GM11168 (cell line): Measurements from ENCODE around the gene OR8S1.
"Not testable (repeated sequence)": the region's sequence is repeated elsewhere in the genome, so short reads cannot be mapped to it uniquely, and the experiment has no call there.

Source experiments
- in situ Hi-C: fragments of 300-500 bp; cut with MboI; formaldehyde crosslinking; loops from one replicate; pipeline ENCODE4 v1.12.0; 2022; ENCODE audit warnings: low sequenced_read_pairs; ENCODE audit not compliant: unreplicated experiment

The OR8S1 gene

GRCh38 chr12:48525332-48525731 is at the start of gene OR8S1:
OR8S1 (plus strand) TSS chr12:48525632; CDS start chr12:48525632, 0 bp downstream.
- in situ Hi-C loops: no loop called here

- in situ Hi-C loops: no loop called here
These were observed 43.2 kb upstream of the OR8S1 start, which contains the start of gene C12orf54 for GRCh38 chr12:48482198-48482597. C12orf54 (plus strand) TSS chr12:48482498; CDS start chr12:48483297, 799 bp downstream.

GRCh38 chr12:48482930-48483329 is 42.5 kb upstream of the OR8S1 start:
- in situ Hi-C loops: no loop called here

- in situ Hi-C loops: no loop called here
These were observed 39.2 kb upstream of the OR8S1 start for GRCh38 chr12:48486261-48486660.

- in situ Hi-C loops: no loop called here
These were observed 38.8 kb upstream of the OR8S1 start for GRCh38 chr12:48486679-48487078.

GRCh38 chr12:48489012-48489411 is 36.4 kb upstream of the OR8S1 start:
- in situ Hi-C loops: no loop called here

- in situ Hi-C loops: not testable (repeated sequence)
These were observed 36.0 kb upstream of the OR8S1 start for GRCh38 chr12:48489456-48489855.

- in situ Hi-C loops: not testable (repeated sequence)
These were observed 25.2 kb upstream of the OR8S1 start for GRCh38 chr12:48500281-48500680.

GRCh38 chr12:48506836-48507235 is 18.6 kb upstream of the OR8S1 start:
- in situ Hi-C loops: not testable (repeated sequence)

GRCh38 chr12:48508987-48509386 is 16.4 kb upstream of the OR8S1 start:
- in situ Hi-C loops: no loop called here

GRCh38 chr12:48510111-48510510 is 15.3 kb upstream of the OR8S1 start:
- in situ Hi-C loops: no loop called here

- in situ Hi-C loops: no loop called here
These were observed 12.6 kb upstream of the OR8S1 start for GRCh38 chr12:48512855-48513254.

- in situ Hi-C loops: no loop called here
These were observed 10.7 kb upstream of the OR8S1 start for GRCh38 chr12:48514728-48515127.

- in situ Hi-C loops: not testable (repeated sequence)
These were observed 5.1 kb upstream of the OR8S1 start for GRCh38 chr12:48520381-48520780.

- in situ Hi-C loops: no loop called here
These were observed 2.6 kb downstream of the OR8S1 start for GRCh38 chr12:48527891-48528670.

GRCh38 chr12:48532601-48533000 is 7.2 kb downstream of the OR8S1 start:
- in situ Hi-C loops: no loop called here

- in situ Hi-C loops: no loop called here
These were observed 11.2 kb downstream of the OR8S1 start for GRCh38 chr12:48536602-48537001.

- in situ Hi-C loops: no loop called here
These were observed 17.0 kb downstream of the OR8S1 start for GRCh38 chr12:48542300-48542928.

- in situ Hi-C loops: no loop called here
These were observed 20.5 kb downstream of the OR8S1 start for GRCh38 chr12:48545833-48546469.

- in situ Hi-C loops: not testable (repeated sequence)
These were observed 21.6 kb downstream of the OR8S1 start for GRCh38 chr12:48547012-48547411.

GRCh38 chr12:48551636-48552035 is 26.2 kb downstream of the OR8S1 start:
- in situ Hi-C loops: not testable (repeated sequence)
